NCI-H510A treated with DMSO at 0.1 percent for 48 hours (cell line): ENCODE data around the gene PFKFB3.

Experiments
- DNase-seq: peaks from one replicate; lab custom pipeline; 2025; lab: John Stamatoyannopoulos, UW

Gene PFKFB3

GRCh38 chr10:6300784-6301460 lies 98.2 kb downstream of the PFKFB3 start:
- no peak for DNase-seq

- no peak for DNase-seq
These were observed 98.8 kb downstream of the PFKFB3 start for GRCh38 chr10:6301488-6302075.
